T-helper 2 cell treated with Interferon-gamma antibody and Interleukin-4, amounts not matched to agents 100 ng/mL and 5 ng/mL, for 36 hours (primary cell): ENCODE data around the gene CADM1. TPM values are rescaled to one million over a fixed set of nuclear protein-coding genes. Genes with fewer than 3 reads are reported as not detected.

Experiments
- intact Hi-C: fragments of 100-400 bp; cut with micrococcal nuclease; formaldehyde crosslinking; loops from one replicate; pipeline ENCODE4 v1.15.1; 2023
- total RNA-seq: library from RNA; stranded (reverse); gene quantifications from 2 replicates; pipeline ENCODE4 v1.2.3, GENCODE V29; 2022

CADM1 gene
- total RNA-seq, 1 donor from 2014 or later: 0.91 TPM

DNA sequence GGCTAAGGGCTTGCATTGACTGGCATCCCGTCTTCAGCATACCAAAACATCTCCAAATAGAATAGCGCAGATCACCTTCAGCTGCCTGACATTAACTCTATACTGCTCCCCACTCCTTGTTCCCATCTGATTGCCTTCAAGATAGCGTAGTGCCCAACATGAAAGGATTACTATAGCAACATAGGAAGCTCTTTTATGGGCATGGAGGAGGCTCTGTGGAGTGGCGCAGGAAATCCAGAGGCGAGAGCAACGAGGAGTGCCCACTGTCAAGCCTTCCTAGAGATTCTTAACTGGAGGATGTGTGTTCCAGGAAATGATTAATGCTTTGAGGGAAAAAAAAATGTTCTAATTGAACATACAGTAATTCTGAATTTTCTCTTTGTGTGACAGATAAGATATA lies 213.3 kb downstream of the CADM1 start:
- intact Hi-C loops: no loop called here

DNA sequence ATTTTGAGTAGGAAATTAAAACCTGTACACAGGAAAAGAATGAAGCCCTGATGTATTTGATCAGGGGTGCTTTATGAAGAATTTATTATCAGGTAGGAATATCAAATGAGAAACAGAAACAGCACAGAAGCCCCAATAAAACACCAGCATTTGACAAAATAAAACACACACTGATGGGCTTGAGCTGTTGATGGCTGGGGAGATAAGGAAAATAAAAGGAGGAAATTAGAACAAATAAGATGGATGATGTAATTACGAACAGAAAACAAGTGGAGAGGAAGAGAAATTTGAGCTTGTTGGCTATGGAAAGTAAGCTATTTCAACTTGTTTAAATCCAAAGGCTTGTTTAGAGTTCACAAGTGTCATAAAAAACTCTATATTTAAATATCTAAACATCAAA lies 213.7 kb downstream of the CADM1 start:
- intact Hi-C loops: no loop called here

DNA sequence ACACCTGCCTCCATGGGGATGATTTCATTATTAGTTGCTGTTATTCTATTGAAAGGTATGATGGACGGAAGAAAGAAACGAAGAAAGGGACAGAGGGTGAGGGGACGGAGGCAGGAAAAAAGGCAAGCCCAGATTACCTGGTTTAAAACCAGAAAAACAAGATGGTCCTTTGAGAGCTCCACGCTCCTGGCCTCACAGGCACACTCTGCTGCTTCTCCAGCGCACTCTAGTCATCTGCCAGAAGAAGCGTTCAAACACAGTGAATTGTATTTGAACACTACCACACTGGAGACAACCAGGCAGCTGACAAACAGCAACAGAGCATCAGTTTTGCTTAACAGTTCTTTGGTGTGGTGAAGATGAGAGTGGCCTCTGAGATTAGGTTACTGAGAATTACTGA lies 216.9 kb downstream of the CADM1 start:
- intact Hi-C loops: no loop called here

DNA sequence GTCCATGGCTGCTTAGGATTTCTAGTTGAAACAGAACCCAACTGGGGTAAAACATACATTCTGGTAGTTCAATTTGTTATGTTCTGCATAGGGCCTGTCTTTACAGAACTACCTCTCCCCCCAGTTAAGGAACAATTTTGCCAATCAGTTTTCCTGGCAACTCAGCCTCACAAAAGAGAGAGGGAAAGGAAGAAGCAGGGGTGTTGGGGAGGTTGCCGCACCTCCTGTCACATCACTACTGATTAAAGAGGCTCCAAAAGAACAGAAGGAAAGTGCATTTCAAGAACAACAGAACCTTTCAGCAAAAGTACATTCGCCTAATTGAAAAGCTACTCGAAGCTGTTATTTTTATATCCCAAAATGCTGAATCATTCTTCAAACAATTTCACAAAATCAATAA lies 217.6 kb downstream of the CADM1 start:
- intact Hi-C loops: no loop called here

DNA sequence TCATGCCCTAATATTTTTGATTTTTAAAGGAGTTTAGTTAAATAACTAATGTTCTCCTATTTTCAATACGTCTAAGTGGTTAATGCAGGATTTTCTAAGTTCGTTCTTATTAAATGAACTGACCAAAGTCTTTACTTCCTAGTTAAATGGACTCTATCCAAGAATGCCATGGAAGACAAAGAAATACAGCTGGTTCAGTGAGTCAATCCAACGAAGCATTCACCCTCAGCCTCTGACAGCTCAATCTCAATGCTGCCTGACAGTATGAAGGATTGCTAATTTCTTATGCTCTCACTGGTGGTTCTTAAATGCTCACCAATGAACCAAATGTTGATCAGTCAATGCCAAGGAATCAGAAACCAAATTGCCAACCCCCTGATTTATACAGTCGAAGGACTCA lies 219.4 kb downstream of the CADM1 start:
- intact Hi-C loops: no loop called here

DNA sequence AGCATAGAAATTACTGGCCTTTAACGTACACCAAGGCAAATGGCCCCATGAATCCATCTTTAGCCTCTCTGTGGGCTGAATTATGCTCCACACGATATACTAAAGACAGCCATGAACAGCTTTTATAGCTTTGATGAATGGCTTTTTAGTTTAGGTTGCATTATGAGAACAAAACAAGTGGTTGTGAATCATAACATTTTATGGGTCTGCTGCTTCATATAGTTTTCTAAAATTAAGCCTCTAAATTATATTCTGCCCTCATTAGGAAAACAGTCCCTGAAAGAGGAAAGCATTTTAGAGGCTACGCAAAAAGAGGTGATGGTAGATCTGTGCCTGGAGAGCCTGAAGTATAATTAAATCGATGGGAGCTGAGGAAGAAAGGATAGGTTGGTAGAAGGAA lies 221.3 kb downstream of the CADM1 start:
- intact Hi-C loops: no loop called here

DNA sequence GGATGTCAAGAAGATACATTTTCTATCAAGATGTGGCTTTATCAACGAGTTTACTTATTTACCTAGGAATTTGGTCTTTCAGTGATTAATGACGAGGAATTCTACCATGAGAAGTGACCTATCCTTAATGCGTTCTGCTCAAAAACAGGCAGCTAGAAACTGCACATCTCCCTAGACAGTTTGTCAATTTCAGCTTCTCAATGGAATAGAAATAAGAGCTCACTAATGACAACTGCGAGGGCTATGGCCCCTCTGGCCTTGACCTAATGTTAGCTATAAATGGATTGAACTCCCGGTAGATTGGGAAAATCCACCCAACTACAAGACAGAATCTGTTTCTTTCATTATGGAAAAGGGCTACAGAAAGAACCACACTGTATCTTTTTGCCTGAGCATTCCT lies 223.4 kb downstream of the CADM1 start:
- intact Hi-C loops: no loop called here

DNA sequence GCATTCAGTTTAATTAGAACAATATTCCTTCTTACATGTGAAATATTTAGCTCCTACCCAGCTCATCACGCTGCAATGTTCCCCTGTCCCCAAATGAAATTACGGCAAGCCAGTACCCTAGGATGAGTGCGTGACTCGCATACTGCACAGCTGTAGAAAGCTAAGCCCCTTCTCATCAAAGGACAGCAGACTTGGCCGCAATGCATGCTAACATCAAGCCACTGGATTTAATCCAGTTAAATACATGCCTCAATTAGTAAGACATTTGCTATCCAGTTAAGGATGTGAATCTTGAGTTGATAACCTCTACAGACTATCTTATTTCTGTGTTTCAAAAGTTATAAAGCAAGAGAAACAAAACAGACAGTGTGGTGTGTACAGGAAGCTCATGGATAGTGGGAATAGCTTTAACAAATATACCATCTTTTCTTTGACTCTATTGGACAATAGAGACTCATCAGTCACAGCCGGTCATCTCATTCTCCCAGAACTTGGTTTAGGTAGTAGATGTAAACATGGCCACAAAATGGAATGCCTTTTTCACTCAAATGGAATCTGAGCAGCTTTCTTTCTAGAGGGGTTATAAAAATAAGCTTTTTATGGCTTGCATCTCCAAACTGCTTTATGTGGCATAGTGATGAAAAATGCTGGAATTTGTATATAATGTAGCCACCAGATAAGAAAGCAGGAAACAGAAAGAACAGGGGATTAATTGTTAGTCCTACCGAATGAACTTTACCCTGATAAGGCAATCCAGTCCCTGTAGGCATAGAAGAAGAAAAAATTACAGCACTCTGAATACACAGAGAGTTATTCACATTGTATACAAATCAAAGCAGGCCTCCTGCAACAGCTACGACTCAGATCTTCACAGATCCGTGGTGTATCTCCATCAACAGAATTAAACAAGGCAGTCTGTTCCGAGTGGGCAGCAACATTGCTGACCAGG lies 224.1 kb downstream of the CADM1 start:
- intact Hi-C loops: no loop called here

DNA sequence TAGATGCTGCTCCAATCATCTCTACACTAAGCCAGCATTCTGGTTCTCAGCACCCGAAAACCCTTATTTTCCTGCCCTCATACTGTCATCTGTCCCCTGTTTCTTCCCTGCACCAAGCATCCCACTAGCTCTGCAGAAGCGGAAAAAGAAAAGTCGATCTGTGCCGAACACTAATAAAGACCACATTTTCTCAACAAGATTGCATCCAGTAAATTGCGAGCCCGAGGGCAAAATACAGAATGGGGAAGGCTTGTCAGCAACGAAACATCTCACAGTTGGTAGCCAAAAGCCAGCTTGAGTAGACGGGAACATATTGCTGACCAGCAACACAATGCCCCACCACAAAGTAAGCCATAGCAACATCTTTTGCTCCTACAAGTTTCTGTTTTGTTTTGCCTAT lies 227.4 kb downstream of the CADM1 start:
- intact Hi-C loops: no loop called here

DNA sequence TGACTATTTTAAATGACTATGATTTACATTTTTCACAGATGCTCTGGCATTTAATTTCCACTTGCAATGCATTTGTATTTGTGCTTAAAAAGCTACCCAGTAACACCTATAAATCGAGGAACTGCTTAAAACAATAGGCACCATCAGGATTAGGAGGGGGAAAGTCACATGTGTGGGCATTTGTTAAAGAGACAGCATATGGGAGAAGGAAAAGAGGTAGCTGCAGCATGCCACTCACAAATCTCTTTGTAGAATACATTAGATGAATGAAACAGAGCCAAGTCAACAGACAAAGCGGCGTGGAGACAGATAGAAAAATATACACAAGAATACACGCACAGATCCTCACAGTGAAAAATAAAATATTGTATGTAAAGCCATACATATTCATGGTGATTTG lies 228.0 kb downstream of the CADM1 start:
- intact Hi-C loops: no loop called here

DNA sequence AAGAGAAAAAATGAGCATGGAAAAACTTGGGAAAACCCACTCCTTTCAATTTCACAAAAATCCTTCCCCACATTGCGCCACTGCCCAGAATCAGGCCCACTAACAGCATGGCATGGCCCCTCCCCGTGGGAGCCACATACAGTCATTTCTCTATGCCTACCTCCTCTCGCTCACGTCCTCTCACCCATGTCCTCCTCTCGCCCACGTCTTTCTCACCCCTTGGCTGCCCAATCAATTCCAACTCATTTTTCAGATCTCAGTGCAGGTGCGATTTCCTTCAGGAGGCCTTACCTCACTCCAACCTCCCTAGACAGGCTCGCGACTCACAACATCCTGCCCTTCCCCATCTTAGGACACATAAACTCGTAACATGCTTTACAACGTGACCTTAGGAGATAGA lies 229.2 kb downstream of the CADM1 start:
- intact Hi-C loops: no loop called here

DNA sequence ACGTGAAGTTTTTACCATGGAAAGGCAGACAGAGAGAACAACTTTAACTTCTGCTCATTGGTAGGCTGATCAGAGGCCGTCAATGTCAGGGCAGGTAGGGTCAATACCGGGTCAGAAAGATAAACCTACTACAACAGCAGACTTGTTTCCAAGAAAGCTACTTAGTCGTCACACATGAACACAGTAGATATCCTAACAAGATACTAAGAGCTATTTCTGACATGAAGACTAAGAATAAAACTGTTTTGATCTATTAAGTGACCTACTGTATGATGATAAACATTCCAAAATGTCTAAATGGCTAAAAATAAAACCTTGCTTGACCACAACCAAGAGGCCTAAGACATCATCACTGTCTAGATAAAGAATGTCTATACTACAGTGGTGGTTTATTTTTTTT lies 231.3 kb downstream of the CADM1 start:
- intact Hi-C loops: no loop called here

DNA sequence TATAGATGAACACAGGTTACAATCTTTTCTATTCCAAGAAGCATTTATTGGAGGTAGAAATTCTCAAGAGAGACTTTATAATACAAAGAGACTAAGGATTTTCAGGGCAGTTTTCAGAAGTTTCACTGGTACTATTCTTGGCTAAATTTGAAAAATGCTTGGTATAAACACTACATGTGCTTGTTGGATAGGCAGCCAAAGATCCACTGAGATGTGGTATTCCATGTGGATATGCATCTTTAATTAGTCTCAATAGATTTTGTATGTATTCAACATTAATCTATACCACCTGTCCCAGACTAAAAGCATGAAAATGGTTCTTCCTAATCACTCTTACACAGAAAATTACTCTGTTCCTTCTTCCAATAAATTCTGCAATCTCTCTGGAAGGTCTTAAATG lies 232.6 kb downstream of the CADM1 start:
- intact Hi-C loops: no loop called here

DNA sequence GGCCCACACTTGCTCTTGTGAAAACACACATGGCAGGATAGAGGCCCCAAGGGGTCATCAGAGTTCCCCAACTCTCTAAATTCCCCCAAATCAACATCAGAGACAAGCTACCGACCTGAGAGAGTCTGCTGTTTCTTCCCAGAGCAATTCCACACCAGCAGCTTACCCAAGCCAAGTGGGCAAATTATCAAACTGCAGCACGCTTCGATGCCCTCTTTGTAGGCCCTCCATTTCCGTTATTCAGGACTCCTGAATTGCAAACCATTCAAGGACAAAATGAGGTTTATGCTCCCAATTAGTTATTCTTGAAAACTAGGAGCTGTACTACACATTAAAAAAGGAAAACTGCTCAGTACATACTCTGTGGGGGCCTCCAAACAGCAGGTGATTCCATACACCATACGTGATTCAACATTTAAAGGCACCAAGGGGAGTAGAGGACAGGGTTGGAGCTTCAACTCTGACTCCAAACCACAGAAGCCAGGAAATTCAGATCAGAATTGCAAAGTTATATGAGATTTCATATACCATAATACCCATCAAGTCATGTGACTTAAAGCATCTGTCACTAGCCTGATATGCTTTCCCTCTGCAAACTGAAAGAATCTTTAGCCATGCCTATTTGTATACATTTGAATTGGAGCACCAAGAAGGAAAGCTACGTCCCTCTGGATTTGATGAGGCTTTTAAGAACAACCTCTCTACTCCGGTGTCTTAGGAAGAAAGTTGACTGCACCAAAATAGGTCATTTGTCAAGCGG lies 234.8 kb downstream of the CADM1 start:
- intact Hi-C loops: no loop called here

DNA sequence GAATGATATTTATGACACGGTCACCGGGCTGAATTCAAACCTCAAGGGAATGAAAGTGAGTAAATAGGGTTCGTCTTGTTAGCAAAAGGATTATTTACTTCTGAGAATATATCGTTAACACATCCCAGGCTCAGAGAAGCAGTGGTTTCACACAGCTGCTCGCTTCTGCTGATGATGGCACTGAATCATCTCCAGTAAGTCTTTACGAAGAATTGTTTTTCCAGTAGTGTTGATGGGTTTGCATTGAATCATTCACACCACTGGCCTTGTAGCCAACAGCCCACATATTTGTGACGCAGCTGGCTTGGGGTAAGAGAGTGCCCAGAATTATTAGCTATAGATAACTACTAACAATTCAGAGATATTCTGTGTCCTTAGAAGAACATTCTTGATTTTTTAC lies 236.3 kb downstream of the CADM1 start:
- intact Hi-C loops: no loop called here

DNA sequence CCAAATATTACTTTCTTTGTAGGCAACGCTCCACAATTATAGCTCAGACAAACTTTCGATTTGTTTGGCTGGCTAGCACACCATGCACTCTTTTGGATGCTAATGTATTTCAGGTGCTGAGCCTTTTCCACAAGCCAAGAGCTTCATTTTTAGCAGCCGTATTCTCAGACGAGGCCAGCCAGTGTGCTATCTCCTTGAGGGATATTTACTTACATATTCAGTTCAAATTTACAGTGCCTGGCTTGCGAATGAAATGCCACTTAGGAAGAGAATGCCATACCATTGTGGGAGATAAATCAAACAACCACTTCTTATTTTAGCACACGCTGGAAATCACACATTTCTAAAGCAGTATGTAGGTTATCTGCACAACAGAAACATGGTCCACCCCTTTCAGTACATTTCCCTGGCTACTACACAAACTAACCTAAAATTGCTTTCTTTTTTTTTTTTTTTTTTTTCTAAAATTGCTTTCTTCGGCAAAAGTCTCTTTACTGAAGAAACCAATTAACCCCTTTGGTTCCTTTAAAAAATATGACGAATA lies 236.9 kb downstream of the CADM1 start:
- intact Hi-C loops: no loop called here

DNA sequence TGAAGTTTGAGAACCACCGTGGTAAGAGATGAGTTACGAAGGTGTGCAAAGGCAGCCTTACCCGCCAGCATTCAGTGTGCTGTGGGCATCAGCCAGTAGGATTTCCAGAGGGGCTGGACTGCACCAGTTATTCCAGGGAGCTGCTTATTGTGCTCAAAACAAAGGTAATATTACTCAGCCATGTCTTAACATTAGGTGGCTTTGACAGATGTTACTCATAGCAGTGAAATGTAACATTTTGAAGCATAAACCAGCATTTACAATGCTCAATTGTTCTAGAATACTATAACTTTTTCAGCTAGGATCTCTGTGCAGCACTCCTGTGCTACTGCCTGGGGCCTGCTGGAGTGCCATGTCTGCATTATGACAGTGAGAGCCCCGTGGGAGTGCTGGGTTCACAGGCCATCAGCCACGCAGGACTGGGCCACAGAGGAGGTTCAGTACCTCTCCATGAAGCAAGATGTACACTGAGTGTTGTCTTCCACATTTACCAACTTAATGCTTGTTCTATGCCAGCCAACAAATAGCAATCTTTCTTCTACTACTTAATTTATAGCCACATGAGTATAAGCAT lies 238.1 kb downstream of the CADM1 start:
- intact Hi-C loops: no loop called here

DNA sequence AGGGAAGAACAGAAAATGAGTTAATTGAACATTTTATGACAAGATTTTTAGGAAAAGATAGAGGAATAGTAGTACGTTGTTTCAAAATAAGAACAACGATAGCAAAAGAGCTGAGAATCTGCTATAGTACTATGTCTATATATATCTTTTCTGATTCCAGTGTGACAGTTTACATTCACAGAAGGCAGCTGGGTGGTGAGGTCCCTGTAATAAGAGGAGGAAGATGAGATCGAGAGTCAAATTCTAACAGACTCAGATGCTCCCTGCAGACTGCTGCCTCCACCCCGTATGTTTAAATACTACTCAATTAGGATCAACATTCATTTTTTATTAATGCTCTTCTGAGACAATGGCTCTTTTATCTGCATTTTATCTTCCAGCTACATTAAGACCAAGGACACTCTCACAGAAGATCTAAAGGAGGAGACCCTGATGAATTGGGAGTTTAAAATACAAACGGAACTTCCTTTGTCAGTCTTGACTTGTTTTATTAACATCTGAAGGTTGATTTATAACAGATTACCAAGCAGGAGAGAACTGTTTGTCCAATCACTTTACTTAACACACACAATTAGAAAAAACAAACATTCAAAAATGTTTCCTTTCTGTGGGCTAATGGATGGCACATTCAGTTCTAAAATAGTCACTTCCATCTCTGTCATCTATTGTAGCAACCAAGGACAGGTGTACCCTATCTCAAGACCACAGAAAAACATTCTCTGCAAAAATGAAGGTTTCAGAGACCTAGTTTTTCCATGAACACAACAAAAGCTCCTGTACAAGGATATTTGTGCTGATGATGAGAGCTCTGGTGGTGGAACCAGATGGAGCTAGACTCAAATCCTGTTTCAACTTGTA lies 240.2 kb downstream of the CADM1 start:
- intact Hi-C loops: no loop called here

DNA sequence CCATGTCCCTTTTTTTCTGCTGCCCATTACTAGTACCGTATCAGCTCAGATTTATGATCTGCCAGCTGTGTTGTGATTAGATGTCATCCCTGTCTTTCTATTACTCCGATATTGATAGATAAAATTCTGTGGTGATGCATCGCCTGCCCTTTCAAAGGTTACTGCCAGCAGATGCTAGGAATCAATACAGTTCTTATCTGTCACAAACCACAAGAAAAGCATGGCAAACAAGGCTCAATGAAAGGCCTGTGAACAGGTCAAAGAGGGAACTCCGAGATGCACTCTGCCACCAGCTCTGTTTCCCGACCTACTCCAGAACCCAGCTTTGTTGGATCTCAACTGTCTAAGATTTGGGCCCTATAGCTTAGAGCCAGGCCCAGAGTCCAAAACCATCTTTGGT lies 246.0 kb downstream of the CADM1 start:
- intact Hi-C loops: no loop called here

DNA sequence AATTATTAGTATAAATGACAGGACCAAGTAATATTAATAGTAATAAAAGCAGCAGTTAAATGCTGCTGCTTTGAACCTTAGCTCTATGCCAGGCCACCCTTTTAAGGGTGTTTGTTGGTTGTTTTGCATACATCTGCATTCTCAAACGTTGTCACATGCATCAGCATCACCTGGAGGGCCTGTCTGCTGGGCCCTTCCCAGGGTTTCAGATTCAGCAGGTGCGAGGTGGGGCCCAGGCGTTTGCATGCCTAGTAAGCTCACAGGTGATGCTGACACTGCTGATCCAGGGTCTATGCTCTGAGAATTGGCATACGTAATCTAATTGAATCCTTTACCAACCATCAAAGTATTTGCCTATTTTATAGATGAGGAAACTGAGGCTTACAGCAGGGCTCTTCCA lies 246.5 kb downstream of the CADM1 start:
- intact Hi-C loops: no loop called here

DNA sequence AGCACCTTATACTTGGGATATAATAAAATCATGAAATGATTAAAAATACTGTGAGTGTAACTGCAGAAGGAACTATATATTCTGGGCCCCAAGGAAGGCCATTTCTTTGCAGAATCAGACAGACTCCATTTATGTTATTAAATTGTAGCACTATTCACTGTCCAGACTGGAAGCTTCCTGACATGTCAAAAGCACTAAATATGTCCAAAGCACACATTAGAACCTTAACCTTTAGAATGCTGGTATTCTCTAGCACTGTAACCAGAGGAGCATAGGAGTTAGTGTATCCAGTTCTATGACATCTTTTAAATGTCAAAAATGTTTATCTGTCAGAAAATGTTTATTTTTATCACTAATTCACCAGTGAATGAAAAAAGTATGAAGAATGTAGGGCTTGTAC lies 246.9 kb downstream of the CADM1 start:
- intact Hi-C loops: no loop called here
